ENCODE measurements around the gene RAPGEF5. TPM values are rescaled to one million over a fixed set of nuclear protein-coding genes. Genes with fewer than 3 reads are reported as not detected.

The RAPGEF5 gene, protein sequence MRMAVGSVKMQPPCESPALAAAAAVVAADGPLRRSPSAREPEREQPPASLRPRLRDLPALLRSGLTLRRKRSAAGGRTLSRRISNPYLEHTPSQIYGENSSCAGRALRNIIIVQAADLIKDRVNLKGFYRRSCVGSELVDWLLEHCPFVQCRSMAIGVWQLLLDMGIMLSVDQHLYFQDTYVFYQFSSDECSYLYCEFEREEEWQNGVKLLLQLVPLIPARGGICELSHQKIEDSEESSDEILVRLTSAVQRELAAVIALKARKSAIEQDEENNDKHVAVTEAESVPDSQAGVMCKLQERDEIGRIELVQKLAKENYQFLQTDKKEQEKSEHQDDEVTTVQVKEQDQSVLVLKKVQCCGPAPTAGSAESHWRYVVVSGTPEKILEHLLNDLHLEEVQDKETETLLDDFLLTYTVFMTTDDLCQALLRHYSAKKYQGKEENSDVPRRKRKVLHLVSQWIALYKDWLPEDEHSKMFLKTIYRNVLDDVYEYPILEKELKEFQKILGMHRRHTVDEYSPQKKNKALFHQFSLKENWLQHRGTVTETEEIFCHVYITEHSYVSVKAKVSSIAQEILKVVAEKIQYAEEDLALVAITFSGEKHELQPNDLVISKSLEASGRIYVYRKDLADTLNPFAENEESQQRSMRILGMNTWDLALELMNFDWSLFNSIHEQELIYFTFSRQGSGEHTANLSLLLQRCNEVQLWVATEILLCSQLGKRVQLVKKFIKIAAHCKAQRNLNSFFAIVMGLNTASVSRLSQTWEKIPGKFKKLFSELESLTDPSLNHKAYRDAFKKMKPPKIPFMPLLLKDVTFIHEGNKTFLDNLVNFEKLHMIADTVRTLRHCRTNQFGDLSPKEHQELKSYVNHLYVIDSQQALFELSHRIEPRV
- total RNA-seq, result 16.5 TPM
- long read RNA-seq, result 0 reads

- Histone ChIP-seq H3K27ac (replicated peaks) (peak within 1 kb of the TSS; percentile 23), H3K9me3 (replicated peaks) (peaks cover 24% of the 10 kb centered on the region), H3K4me1 (peaks cover 11% of the 10 kb centered on the region), H3K4me3 (peak within 1 kb of the TSS; percentile 67), H3K36me3 (no peaks in the 10 kb centered on the region), H3K27me3 (ENCODE audit: low read depth) (peaks cover 34% of the 10 kb centered on the region)
- intact Hi-C loops (cut with micrococcal nuclease), result no loop called here
- TF ChIP-seq CTCF (IDR thresholded peaks at IDR 0.05; ENCODE audit: borderline replicate concordance), result no peak
- DNase-seq, result no peak
Observed at GRCh38 chr7:22356701-22357310, at the start of gene RAPGEF5. RAPGEF5 (minus strand) TSS chr7:22357154; CDS start chr7:22357060, 94 bp downstream.

DNA sequence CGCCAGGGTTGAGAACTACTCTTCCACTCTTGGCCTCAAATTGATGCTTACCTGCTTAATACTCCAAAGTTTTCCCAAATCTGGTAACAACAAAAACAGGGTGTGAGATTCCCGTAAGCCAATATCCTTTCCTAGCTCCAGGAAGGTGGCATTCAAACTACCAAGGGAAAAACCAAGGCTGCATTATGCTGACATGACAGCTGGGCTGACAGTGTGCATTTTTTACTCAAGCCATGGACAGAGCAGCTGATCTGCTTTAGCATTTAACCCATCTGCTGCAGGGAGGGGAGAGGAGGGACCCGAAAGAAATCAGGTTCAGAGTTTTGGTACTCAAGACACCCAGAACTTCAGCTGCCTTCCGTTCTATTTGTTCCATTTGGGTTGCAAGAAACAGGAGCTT lies 49.8 kb upstream of the RAPGEF5 start:
- intact Hi-C loops (cut with micrococcal nuclease), result no loop called here
- Histone ChIP-seq H3K4me1 (no peaks in the 10 kb centered on the region), H3K27me3 (ENCODE audit: low read depth) (no peaks in the 10 kb centered on the region), H3K4me3 (no peak overlapping the region), H3K27ac (replicated peaks) (no peak overlapping the region), H3K36me3 (no peaks in the 10 kb centered on the region), H3K9me3 (replicated peaks) (no peaks in the 10 kb centered on the region)
- no peak for DNase-seq
- no peak for TF ChIP-seq CTCF (IDR thresholded peaks at IDR 0.05; ENCODE audit: borderline replicate concordance)

- intact Hi-C loops (cut with micrococcal nuclease), result no loop called here
- Histone ChIP-seq H3K4me1 (no peaks in the 10 kb centered on the region), H3K27ac (replicated peaks) (no peak overlapping the region), H3K9me3 (replicated peaks) (no peaks in the 10 kb centered on the region), H3K36me3 (no peaks in the 10 kb centered on the region), H3K27me3 (ENCODE audit: low read depth) (no peaks in the 10 kb centered on the region), H3K4me3 (no peak overlapping the region)
- TF ChIP-seq CTCF (IDR thresholded peaks at IDR 0.05; ENCODE audit: borderline replicate concordance), result no peak
- DNase-seq, result no peak
Observed at GRCh38 chr7:22404421-22405023, 47.6 kb upstream of the RAPGEF5 start.

DNA sequence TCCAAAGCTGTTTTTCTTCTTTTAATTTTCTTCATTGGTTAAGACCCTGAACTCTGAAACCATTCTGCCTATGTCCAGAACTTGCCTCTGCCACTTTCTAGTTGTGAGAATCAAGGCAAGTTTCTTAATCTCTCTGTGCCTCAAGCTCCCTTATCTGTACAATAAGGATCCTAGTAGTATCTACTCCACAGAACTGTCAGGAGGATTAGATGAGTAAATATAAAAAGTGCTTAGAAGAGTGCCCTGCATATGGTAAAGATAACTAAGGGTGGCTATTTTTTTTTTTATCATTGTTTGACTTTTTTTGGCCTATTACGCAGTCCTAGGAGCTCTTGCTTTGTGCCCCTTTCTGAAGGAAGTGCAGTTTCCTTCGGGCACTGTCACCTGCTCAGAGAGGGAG lies 46.4 kb upstream of the RAPGEF5 start:
- H3K27me3 ChIP-seq (ENCODE audit: low read depth), result no peaks in the 10 kb centered on the region
- H3K9me3 ChIP-seq (replicated peaks), result no peaks in the 10 kb centered on the region
- no peak overlapping the region for H3K4me3 ChIP-seq
- TF ChIP-seq CTCF (IDR thresholded peaks at IDR 0.05; ENCODE audit: borderline replicate concordance), result no peak
- H3K27ac ChIP-seq (replicated peaks), result no peak overlapping the region
- H3K4me1 ChIP-seq, result no peaks in the 10 kb centered on the region
- H3K36me3 ChIP-seq, result no peaks in the 10 kb centered on the region
- DNase-seq, result no peak
- intact Hi-C loops (cut with micrococcal nuclease), result no loop called here

DNA sequence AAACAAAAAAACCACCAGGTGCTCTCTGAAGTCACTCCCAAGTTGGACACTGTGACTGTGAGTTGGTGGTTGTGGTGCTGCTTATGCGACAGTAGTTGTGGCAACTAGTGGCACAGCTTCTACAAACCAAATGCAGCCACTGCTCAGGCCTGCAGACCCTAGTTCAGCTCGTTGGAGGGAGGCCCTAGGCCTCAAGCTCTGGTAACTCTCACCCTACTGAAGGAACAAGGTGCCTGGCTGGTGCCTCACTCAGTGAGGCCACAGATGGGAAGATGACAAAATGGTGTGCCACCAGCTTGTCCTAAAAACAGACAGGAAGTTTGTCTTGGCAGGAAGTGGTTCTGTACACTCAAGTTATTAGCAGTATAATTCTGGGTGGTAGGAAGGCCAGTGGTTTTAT lies 45.3 kb upstream of the RAPGEF5 start:
- intact Hi-C loops (cut with micrococcal nuclease), result no loop called here
- no peak for TF ChIP-seq CTCF (IDR thresholded peaks at IDR 0.05; ENCODE audit: borderline replicate concordance)
- H3K27ac ChIP-seq (replicated peaks), result no peak overlapping the region
- DNase-seq, result no peak
- no peaks in the 10 kb centered on the region for H3K4me1 ChIP-seq
- no peaks in the 10 kb centered on the region for H3K9me3 ChIP-seq (replicated peaks)
- no peak overlapping the region for H3K4me3 ChIP-seq
- H3K27me3 ChIP-seq (ENCODE audit: low read depth), result no peaks in the 10 kb centered on the region
- no peaks in the 10 kb centered on the region for H3K36me3 ChIP-seq

Data from left ventricle myocardium inferior (tissue), 1 donor.